Trophoblast cell (in vitro differentiated cells and primary cell): ENCODE results near the gene CNTN4.

Experiments used
- DNase-seq, 2 donors: peaks; one replicate each; pipeline ENCODE4 v3.0.0-alpha.2; 2016
- H2AFZ ChIP-seq: 2 replicates; pipeline ENCODE4 v1.6.1; 2013; ENCODE audit warnings: low read length, moderate library complexity, mild to moderate bottlenecking; ENCODE audit not compliant: insufficient read depth, poor library complexity
- H2AK5ac ChIP-seq: 2 replicates; pipeline ENCODE4 v1.6.1; 2013; ENCODE audit warnings: mild to moderate bottlenecking, low read length
- H2BK120ac ChIP-seq: 2 replicates; pipeline ENCODE4 v1.6.1; 2013; ENCODE audit warnings: low read length, mild to moderate bottlenecking, moderate library complexity; ENCODE audit not compliant: insufficient read depth, poor library complexity
- H2BK12ac ChIP-seq: 2 replicates; pipeline ENCODE4 v1.6.1; 2013; ENCODE audit warnings: mild to moderate bottlenecking, low read length, moderate library complexity
- H2BK5ac ChIP-seq: 2 replicates; pipeline ENCODE4 v1.6.1; 2013; ENCODE audit warnings: low read length, low read depth, moderate library complexity, mild to moderate bottlenecking; ENCODE audit not compliant: poor library complexity
- H3K14ac ChIP-seq: 2 replicates; pipeline ENCODE4 v1.6.1; 2013; ENCODE audit warnings: mild to moderate bottlenecking, low read length
- H3K18ac ChIP-seq: 2 replicates; pipeline ENCODE4 v1.6.1; 2013; ENCODE audit warnings: mild to moderate bottlenecking, low read length
- H3K23ac ChIP-seq: 2 replicates; pipeline ENCODE4 v1.6.1; 2013; ENCODE audit warnings: low read length
- H3K27ac ChIP-seq: 2 replicates; pipeline ENCODE4 v1.5.1; 2013; ENCODE audit warnings: low read depth, mild to moderate bottlenecking, inconsistent platforms, low read length, moderate library complexity
- H3K27me3 ChIP-seq: 2 replicates; pipeline ENCODE4 v1.6.1; 2013; ENCODE audit warnings: inconsistent platforms, mild to moderate bottlenecking, low read length, moderate library complexity; ENCODE audit not compliant: insufficient read depth
- H3K36me3 ChIP-seq, 2 experiments: 1 replicate in 1 of 2; 2 replicates in 1 of 2; pipeline ENCODE4 v1.6.1; 2013; ENCODE audit warnings: low read length in 2 of 2, mild to moderate bottlenecking in 2 of 2, moderate library complexity in 1 of 2; ENCODE audit not compliant: insufficient read depth in 2 of 2, control insufficient read depth in 1 of 2
- H3K4ac ChIP-seq: 2 replicates; pipeline ENCODE4 v1.6.1; 2013; ENCODE audit warnings: low read depth, mild to moderate bottlenecking, low read length, moderate library complexity
- H3K4me1 ChIP-seq, 2 experiments: 1 replicate in 1 of 2; 2 replicates in 1 of 2; pipeline ENCODE4 v1.6.1; 2013; ENCODE audit warnings: low read length in 2 of 2, mild to moderate bottlenecking in 2 of 2, moderate library complexity in 1 of 2; ENCODE audit not compliant: insufficient read depth in 2 of 2, control insufficient read depth in 1 of 2
- H3K4me2 ChIP-seq: 2 replicates; pipeline ENCODE4 v1.6.1; 2013; ENCODE audit warnings: inconsistent platforms, mild to moderate bottlenecking, low read length, moderate library complexity
- H3K4me3 ChIP-seq: 2 replicates; pipeline ENCODE4 v1.5.1; 2013; ENCODE audit warnings: mild to moderate bottlenecking, low read depth, low read length, inconsistent platforms
- H3K79me1 ChIP-seq: one replicate; pipeline ENCODE4 v1.6.1; 2013; ENCODE audit warnings: low read length
- H3K79me2 ChIP-seq: 2 replicates; pipeline ENCODE4 v1.6.1; 2013; ENCODE audit warnings: low read length, mild to moderate bottlenecking; ENCODE audit not compliant: control insufficient read depth, insufficient read depth, poor library complexity
- H3K9ac ChIP-seq: 2 replicates; pipeline ENCODE4 v1.6.1; 2013; ENCODE audit warnings: mild to moderate bottlenecking, low read length
- H3K9me3 ChIP-seq: 2 replicates; pipeline ENCODE4 v1.6.1; 2013; ENCODE audit warnings: low read depth, mild to moderate bottlenecking, control low read depth, inconsistent platforms, low read length; ENCODE audit not compliant: insufficient read depth
- H4K12ac ChIP-seq: 2 replicates; pipeline ENCODE4 v1.6.1; 2013; ENCODE audit warnings: low read depth, mild to moderate bottlenecking, low read length, moderate library complexity
- H4K8ac ChIP-seq: 2 replicates; pipeline ENCODE4 v1.6.1; 2013; ENCODE audit warnings: low read depth, mild to moderate bottlenecking, low read length, moderate library complexity
- H4K91ac ChIP-seq: one replicate; pipeline ENCODE4 v1.6.1; 2013; ENCODE audit warnings: low read depth, mild to moderate bottlenecking, low read length, moderate library complexity
- WGBS: extraction: QIAGEN DNeasy Blood & Tissue Kit; methylation state at CpG from one replicate; pipeline ENCODE4 v1.1.7; 2013; ENCODE audit warnings: missing lambda C conversion rate; ENCODE audit not compliant: insufficient read length, insufficient coverage; ENCODE audit errors: extremely low coverage; 5-methylcytosine and 5-hydroxymethylcytosine counted together

CNTN4 gene

DNA sequence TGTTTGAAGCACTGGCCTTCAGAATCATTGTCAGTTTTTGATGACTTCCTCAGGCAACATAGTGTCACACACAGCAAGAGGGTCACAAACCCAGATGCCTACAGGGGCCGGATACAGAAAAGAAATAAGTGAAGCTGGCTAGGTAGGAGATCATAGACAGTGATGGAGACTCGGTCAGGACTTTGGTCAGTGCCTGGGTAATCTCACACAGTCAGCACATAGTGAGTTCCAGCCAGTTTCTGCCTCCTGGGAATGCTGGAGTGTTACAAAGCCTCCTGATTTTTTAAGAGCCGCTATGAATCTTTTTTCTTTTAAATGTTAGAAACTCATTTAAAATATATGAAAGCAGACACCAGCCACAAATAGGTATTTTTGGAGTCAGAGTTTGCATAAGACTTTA, 612.4 kb downstream of the CNTN4 start:
- no peak overlapping the region for H2BK12ac ChIP-seq
- H3K4me3 ChIP-seq, result no peak overlapping the region
- no peak overlapping the region for H3K4me2 ChIP-seq
- H3K79me2 ChIP-seq, result no peaks in the 10 kb centered on the region
- H2BK5ac ChIP-seq, result no peak overlapping the region
- no peaks in the 10 kb centered on the region for H3K27me3 ChIP-seq
- no peak for DNase-seq
- H3K9me3 ChIP-seq, result no peaks in the 10 kb centered on the region
- no peak overlapping the region for H2AFZ ChIP-seq
- H2BK120ac ChIP-seq, result no peak overlapping the region
- H3K9ac ChIP-seq, result no peak overlapping the region
- H4K12ac ChIP-seq, result no peak overlapping the region
- WGBS, result no CpG with 5 or more reads among the region's 3 CpGs
- no peak overlapping the region for H4K91ac ChIP-seq
- H3K4me1 ChIP-seq, result no peaks in the 10 kb centered on the region
- no peak overlapping the region for H3K23ac ChIP-seq
- no peak overlapping the region for H3K14ac ChIP-seq
- H4K8ac ChIP-seq, result no peak overlapping the region
- no peaks in the 10 kb centered on the region for H3K79me1 ChIP-seq
- H3K4ac ChIP-seq, result no peak overlapping the region
- H3K18ac ChIP-seq, result no peak overlapping the region
- H3K27ac ChIP-seq, result no peak overlapping the region
- H2AK5ac ChIP-seq, result no peak overlapping the region
- H3K36me3 ChIP-seq, result no peaks in the 10 kb centered on the region

DNA sequence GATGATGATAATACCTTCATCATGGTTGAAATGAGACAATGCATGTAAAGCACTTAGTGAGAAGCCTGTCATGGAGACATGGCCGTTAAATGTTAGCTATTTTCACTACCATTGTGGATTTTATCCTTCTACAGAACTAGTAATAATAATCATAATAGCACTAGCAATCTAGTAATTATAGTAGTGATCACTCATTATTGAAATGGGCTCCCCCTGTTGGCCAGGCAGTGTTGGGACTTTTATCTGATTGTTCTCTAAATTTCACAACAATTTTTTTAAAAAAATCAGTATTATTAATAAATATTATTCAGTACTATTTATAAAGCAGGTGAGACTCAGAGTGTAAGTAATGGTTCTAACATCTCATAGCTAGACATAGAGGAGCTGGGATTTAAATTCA, 615.3 kb downstream of the CNTN4 start:
- Histone ChIP-seq H2BK12ac (no peak overlapping the region), H3K23ac (no peak overlapping the region), H4K91ac (no peak overlapping the region), H2AFZ (no peak overlapping the region), H2AK5ac (no peak overlapping the region), H2BK120ac (no peak overlapping the region), H3K4me3 (no peak overlapping the region), H3K79me2 (no peaks in the 10 kb centered on the region), H3K27ac (no peak overlapping the region), H3K18ac (no peak overlapping the region), H3K27me3 (no peaks in the 10 kb centered on the region), H3K4me1 (no peaks in the 10 kb centered on the region), H2BK5ac (no peak overlapping the region), H4K12ac (no peak overlapping the region), H3K4ac (no peak overlapping the region), H4K8ac (no peak overlapping the region), H3K9me3 (no peaks in the 10 kb centered on the region), H3K14ac (no peak overlapping the region), H3K4me2 (no peak overlapping the region), H3K36me3 (no peaks in the 10 kb centered on the region), H3K79me1 (no peaks in the 10 kb centered on the region), H3K9ac (no peak overlapping the region)
- no CpG with 5 or more reads among the region's 1 CpG for WGBS
- DNase-seq, result no peak

DNA sequence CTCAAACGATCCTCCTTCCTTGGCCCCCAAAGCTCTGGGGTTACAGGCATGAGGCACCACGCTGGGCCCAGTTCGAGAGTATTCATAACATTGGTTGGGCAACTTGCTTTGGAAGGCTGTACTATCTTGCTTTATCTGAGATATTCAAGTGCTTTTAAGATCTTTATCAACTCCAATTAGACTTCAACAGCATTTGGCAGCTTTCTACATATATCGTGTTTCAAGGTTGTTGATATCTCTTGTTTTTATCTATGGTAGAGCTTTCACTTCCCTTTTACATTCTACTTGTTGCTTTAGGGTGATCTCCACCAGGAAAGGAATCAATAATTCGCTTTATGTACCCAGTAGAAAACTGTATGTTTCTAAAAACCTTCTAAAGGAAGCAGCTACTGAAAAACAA, 616.2 kb downstream of the CNTN4 start:
- H3K4me1 ChIP-seq, result no peaks in the 10 kb centered on the region
- H3K9me3 ChIP-seq, result no peaks in the 10 kb centered on the region
- H3K18ac ChIP-seq, result no peak overlapping the region
- DNase-seq, result no peak
- H2AK5ac ChIP-seq, result no peak overlapping the region
- H3K23ac ChIP-seq, result no peak overlapping the region
- H3K9ac ChIP-seq, result no peak overlapping the region
- H3K14ac ChIP-seq, result no peak overlapping the region
- H3K4me2 ChIP-seq, result no peak overlapping the region
- H3K27me3 ChIP-seq, result no peaks in the 10 kb centered on the region
- H3K27ac ChIP-seq, result no peak overlapping the region
- H3K79me2 ChIP-seq, result no peaks in the 10 kb centered on the region
- no peak overlapping the region for H2AFZ ChIP-seq
- H3K4me3 ChIP-seq, result no peak overlapping the region
- H3K36me3 ChIP-seq, result no peaks in the 10 kb centered on the region
- H3K4ac ChIP-seq, result no peak overlapping the region
- H4K12ac ChIP-seq, result no peak overlapping the region
- no CpG with 5 or more reads among the region's 5 CpGs for WGBS
- no peaks in the 10 kb centered on the region for H3K79me1 ChIP-seq
- no peak overlapping the region for H4K91ac ChIP-seq
- no peak overlapping the region for H2BK12ac ChIP-seq
- H4K8ac ChIP-seq, result no peak overlapping the region
- H2BK120ac ChIP-seq, result no peak overlapping the region
- H2BK5ac ChIP-seq, result no peak overlapping the region

GRCh38 chr3:2727101-2727500, 628.4 kb downstream of the CNTN4 start:
- DNase-seq, result no peak
- H3K4me1 ChIP-seq, result no peaks in the 10 kb centered on the region

More at GRCh38 chr3:2727101-2727500, 628.4 kb downstream of the CNTN4 start:
- no peaks in the 10 kb centered on the region for H3K9me3 ChIP-seq
- H4K8ac ChIP-seq, result no peak overlapping the region
- no peak overlapping the region for H3K23ac ChIP-seq
- no peak overlapping the region for H2AK5ac ChIP-seq
- H4K12ac ChIP-seq, result no peak overlapping the region
- H3K27me3 ChIP-seq, result no peaks in the 10 kb centered on the region
- H3K9ac ChIP-seq, result no peak overlapping the region
- no peak overlapping the region for H2BK12ac ChIP-seq
- H3K27ac ChIP-seq, result no peak overlapping the region
- no peak overlapping the region for H3K14ac ChIP-seq
- no peak overlapping the region for H4K91ac ChIP-seq
- H3K4me2 ChIP-seq, result no peak overlapping the region
- no peak overlapping the region for H2BK5ac ChIP-seq
- H3K36me3 ChIP-seq, result no peaks in the 10 kb centered on the region
- H3K18ac ChIP-seq, result no peak overlapping the region
- no peak overlapping the region for H3K4ac ChIP-seq
- H3K79me1 ChIP-seq, result no peaks in the 10 kb centered on the region
- no peak overlapping the region for H3K4me3 ChIP-seq
- no peaks in the 10 kb centered on the region for H3K79me2 ChIP-seq
- WGBS, result no CpG with 5 or more reads among the region's 3 CpGs
- no peak overlapping the region for H2AFZ ChIP-seq
- no peak overlapping the region for H2BK120ac ChIP-seq
